ENCODE data around the gene SNAP29.
A peak's percentile ranks its signal among the peaks of the same experiment; 100 is the strongest.

GRCh38 chr22:20858615-20859416 lies at the start of gene SNAP29, which contains the start of gene PI4KA:
- TF ChIP-seq CTCF (IDR thresholded peaks at IDR 0.05) (peak in 1 of 5 experiments; percentile 35), EP300 (IDR thresholded peaks at IDR 0.05; ENCODE audit: low read depth) (no peak), POLR2A (IDR thresholded peaks at IDR 0.05) (peak; percentile 80)

All from transverse colon (tissue), 3 donors.